Fibroblast of pulmonary artery (primary cell): ENCODE measurements around the gene GATAD2B.
A peak's percentile ranks its signal among the peaks of the same experiment; 100 is the strongest.
"Not testable (repeated sequence)": the region's sequence is repeated elsewhere in the genome, so short reads cannot be mapped to it uniquely, and the experiment has no call there.

Experiments used
- DNase-seq: peaks from one replicate; pipeline ENCODE4 v3.0.0-alpha.2; 2010; ENCODE audit warnings: low read depth
- H3K4me3 ChIP-seq: replicated peaks from 2 replicates; pipeline ENCODE4 v1.5.1; 2011; ENCODE audit warnings: low read depth, mild to moderate bottlenecking, control low read depth, low read length, moderate library complexity
- CTCF ChIP-seq: IDR thresholded peaks from 2 replicates; pipeline ENCODE4 v1.5.1; 2011; ENCODE audit warnings: mild to moderate bottlenecking, control low read depth, low read length, inconsistent platforms; ENCODE audit errors: missing control alignments

Gene GATAD2B

GRCh38 chr1:153790966-153791647 lies 131.7 kb downstream of the GATAD2B start:
- TF ChIP-seq CTCF: no peak
- peak overlapping the region; percentile 43 for H3K4me3 ChIP-seq
- DNase-seq: peak; percentile 93

GRCh38 chr1:153790313-153790965 lies 132.3 kb downstream of the GATAD2B start:
- H3K4me3 ChIP-seq: peak overlapping the region; percentile 43

GRCh38 chr1:153789478-153790034 lies 133.2 kb downstream of the GATAD2B start:
- DNase-seq: no peak
- peak overlapping the region; percentile 43 for H3K4me3 ChIP-seq
- no peak for TF ChIP-seq CTCF

More at GRCh38 chr1:153790313-153790965, 132.3 kb downstream of the GATAD2B start:
- no peak for TF ChIP-seq CTCF
- peak; percentile 93 for DNase-seq

GRCh38 chr1:153786038-153786790 lies 136.6 kb downstream of the GATAD2B start:
- no peak for TF ChIP-seq CTCF
- H3K4me3 ChIP-seq: no peak overlapping the region
- DNase-seq: no peak

GRCh38 chr1:153783233-153784190 lies 139.3 kb downstream of the GATAD2B start:
- no peak for TF ChIP-seq CTCF
- DNase-seq: peak; percentile 93
- H3K4me3 ChIP-seq: peak overlapping the region; percentile 67

- not testable (repeated sequence) for DNase-seq
- H3K4me3 ChIP-seq: peak overlapping the region; percentile 67
These were observed 140.1 kb downstream of the GATAD2B start for GRCh38 chr1:153782648-153783047.
